ENCODE data around the gene RYR1. TPM values are rescaled to one million over a fixed set of nuclear protein-coding genes. Genes with fewer than 3 reads are reported as not detected.

The RYR1 gene
- total RNA-seq, 1 donor from 2014 or later = 0.03 TPM

GRCh38 chr19:38475176-38475575 lies 41.7 kb downstream of the RYR1 start:
- H3K36me3 Mint-ChIP-seq (ENCODE audit: unreplicated experiment) = no peaks in the 10 kb centered on the region
- no peak overlapping the region for H3K4me3 Mint-ChIP-seq (ENCODE audit: unreplicated experiment)
- H3K4me1 Mint-ChIP-seq (ENCODE audit: unreplicated experiment) = no peaks in the 10 kb centered on the region
- no peaks in the 10 kb centered on the region for H3K9me3 Mint-ChIP-seq (ENCODE audit: unreplicated experiment)
- no peak for DNase-seq (ENCODE audit: extremely low spot score, unreplicated experiment)
- peaks cover 17% of the 10 kb centered on the region for H3K27me3 Mint-ChIP-seq (ENCODE audit: unreplicated experiment)
- TF ChIP-seq CTCF (IDR thresholded peaks at IDR 0.05) = no peak
- no peak overlapping the region for H3K27ac Mint-ChIP-seq (ENCODE audit: unreplicated experiment)

GRCh38 chr19:38478273-38478971 lies 44.9 kb downstream of the RYR1 start:
- DNase-seq (ENCODE audit: extremely low spot score, unreplicated experiment) = no peak
- H3K4me1 Mint-ChIP-seq (ENCODE audit: unreplicated experiment) = no peaks in the 10 kb centered on the region
- peaks cover 10% of the 10 kb centered on the region for H3K27me3 Mint-ChIP-seq (ENCODE audit: unreplicated experiment)
- no peak overlapping the region for H3K4me3 Mint-ChIP-seq (ENCODE audit: unreplicated experiment)
- TF ChIP-seq CTCF (IDR thresholded peaks at IDR 0.05) = no peak
- no peaks in the 10 kb centered on the region for H3K9me3 Mint-ChIP-seq (ENCODE audit: unreplicated experiment)
- no peak overlapping the region for H3K27ac Mint-ChIP-seq (ENCODE audit: unreplicated experiment)
- no peaks in the 10 kb centered on the region for H3K36me3 Mint-ChIP-seq (ENCODE audit: unreplicated experiment)

- no peak for TF ChIP-seq CTCF (IDR thresholded peaks at IDR 0.05)
- H3K4me3 Mint-ChIP-seq (ENCODE audit: unreplicated experiment) = no peak overlapping the region
- no peaks in the 10 kb centered on the region for H3K4me1 Mint-ChIP-seq (ENCODE audit: unreplicated experiment)
- no peak for DNase-seq (ENCODE audit: extremely low spot score, unreplicated experiment)
- no peak overlapping the region for H3K27ac Mint-ChIP-seq (ENCODE audit: unreplicated experiment)
- H3K9me3 Mint-ChIP-seq (ENCODE audit: unreplicated experiment) = no peaks in the 10 kb centered on the region
- H3K27me3 Mint-ChIP-seq (ENCODE audit: unreplicated experiment) = peaks cover 7% of the 10 kb centered on the region
- H3K36me3 Mint-ChIP-seq (ENCODE audit: unreplicated experiment) = no peaks in the 10 kb centered on the region
Observed at GRCh38 chr19:38482496-38482895, 49.0 kb downstream of the RYR1 start.

- DNase-seq (ENCODE audit: extremely low spot score, unreplicated experiment) = no peak
- no peak for TF ChIP-seq CTCF (IDR thresholded peaks at IDR 0.05)
- no peaks in the 10 kb centered on the region for H3K36me3 Mint-ChIP-seq (ENCODE audit: unreplicated experiment)
- no peak overlapping the region for H3K27ac Mint-ChIP-seq (ENCODE audit: unreplicated experiment)
- H3K4me1 Mint-ChIP-seq (ENCODE audit: unreplicated experiment) = no peaks in the 10 kb centered on the region
- H3K27me3 Mint-ChIP-seq (ENCODE audit: unreplicated experiment) = peaks cover 6% of the 10 kb centered on the region
- no peak overlapping the region for H3K4me3 Mint-ChIP-seq (ENCODE audit: unreplicated experiment)
- no peaks in the 10 kb centered on the region for H3K9me3 Mint-ChIP-seq (ENCODE audit: unreplicated experiment)
Observed at GRCh38 chr19:38483016-38483630, 49.6 kb downstream of the RYR1 start.

- peaks cover 5% of the 10 kb centered on the region for H3K27me3 Mint-ChIP-seq (ENCODE audit: unreplicated experiment)
- no peaks in the 10 kb centered on the region for H3K9me3 Mint-ChIP-seq (ENCODE audit: unreplicated experiment)
- no peak overlapping the region for H3K27ac Mint-ChIP-seq (ENCODE audit: unreplicated experiment)
- no peak overlapping the region for H3K4me3 Mint-ChIP-seq (ENCODE audit: unreplicated experiment)
- no peak for DNase-seq (ENCODE audit: extremely low spot score, unreplicated experiment)
- H3K4me1 Mint-ChIP-seq (ENCODE audit: unreplicated experiment) = no peaks in the 10 kb centered on the region
- no peak for TF ChIP-seq CTCF (IDR thresholded peaks at IDR 0.05)
- no peaks in the 10 kb centered on the region for H3K36me3 Mint-ChIP-seq (ENCODE audit: unreplicated experiment)
Observed at GRCh38 chr19:38484747-38485146, 51.3 kb downstream of the RYR1 start.
